ENCODE data around the gene PCBP2.
A peak's percentile ranks its signal among the peaks of the same experiment; 100 is the strongest.
"Not testable (repeated sequence)": the region's sequence is repeated elsewhere in the genome, so short reads cannot be mapped to it uniquely, and the experiment has no call there.

Gene PCBP2

GRCh38 chr12:53451661-53452158 lies at the start of gene PCBP2:
PCBP2 (plus strand) TSS chr12:53452102; CDS start chr12:53454801, 2,699 bp downstream.
- DNase-seq, result peak; percentile 98

DNA sequence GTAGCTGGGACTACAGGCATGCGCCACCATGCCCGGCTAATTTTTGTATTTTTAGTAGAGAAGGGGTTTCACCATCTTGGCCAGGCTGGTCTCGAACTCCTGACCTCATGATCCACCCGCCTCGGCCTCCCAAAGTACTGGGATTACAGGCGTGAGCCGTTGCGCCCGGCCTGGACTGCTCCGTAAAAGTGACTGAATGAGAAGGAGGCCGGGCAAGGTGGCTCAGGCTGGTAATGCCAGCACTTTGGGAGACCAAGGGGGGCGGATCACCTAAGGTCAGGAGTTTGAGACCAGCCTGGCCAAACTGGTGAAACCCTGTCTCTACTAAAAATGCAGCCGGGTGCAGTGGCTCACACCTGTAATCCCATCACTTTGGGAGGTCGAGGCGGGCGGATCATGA lies 49.6 kb upstream of the PCBP2 start:
- not testable (repeated sequence) for DNase-seq

DNA sequence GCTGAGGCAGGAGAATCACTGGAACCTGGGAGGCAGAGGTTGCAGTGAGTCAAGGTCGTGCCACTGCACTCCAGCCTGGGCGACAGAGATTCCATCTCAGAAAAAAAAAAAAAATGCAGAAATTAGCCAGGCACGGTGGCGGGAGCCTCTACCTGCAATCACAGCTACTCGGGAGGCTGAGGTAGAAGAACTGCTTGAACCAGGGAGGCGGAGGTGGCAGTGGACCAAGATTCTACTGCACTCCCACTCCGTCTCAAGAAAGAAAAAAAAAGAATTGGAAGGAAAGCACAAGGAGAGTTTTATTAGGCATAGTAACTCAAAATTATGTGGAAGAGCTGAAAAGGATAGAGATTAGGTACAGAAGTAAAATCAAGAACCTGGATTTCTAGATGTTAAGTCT lies 49.0 kb upstream of the PCBP2 start:
- DNase-seq, result no peak

- DNase-seq, result no peak
Observed at GRCh38 chr12:53410951-53411350, 41.0 kb upstream of the PCBP2 start.

GRCh38 chr12:53413485-53414204 lies 38.3 kb upstream of the PCBP2 start:
- DNase-seq, result no peak

DNA sequence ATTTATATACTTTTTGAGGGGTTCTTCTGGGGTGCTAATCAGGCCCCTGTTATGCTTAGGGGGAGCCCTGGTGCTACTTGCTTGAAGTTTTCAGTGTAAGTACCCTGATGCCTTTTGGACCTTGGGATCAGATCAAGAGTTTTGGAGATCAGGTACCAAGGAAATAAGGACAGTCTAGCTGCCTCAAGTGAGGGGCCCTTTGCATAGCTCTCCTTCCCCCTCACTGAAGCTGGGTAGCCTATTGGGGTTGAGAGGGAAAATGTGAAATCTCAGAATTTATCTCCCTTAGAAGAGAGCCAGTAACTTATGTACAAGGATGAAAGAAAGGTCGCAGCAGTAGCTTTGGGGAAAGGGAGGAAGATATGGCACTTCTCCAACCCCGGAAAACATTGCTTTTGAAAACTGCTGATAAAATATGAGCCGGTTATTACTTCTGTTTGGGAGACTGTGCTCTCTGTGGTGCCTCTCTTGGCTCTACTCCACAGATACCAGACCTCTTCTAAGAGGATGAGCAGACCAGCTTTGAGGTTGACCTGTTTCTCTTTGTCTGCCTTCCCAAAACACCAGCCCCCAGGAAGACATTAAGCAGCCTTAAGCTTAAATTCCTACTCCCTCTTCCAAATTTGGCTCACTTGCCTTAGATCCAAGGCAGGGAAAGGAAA lies 37.0 kb upstream of the PCBP2 start:
- DNase-seq, result no peak

DNA sequence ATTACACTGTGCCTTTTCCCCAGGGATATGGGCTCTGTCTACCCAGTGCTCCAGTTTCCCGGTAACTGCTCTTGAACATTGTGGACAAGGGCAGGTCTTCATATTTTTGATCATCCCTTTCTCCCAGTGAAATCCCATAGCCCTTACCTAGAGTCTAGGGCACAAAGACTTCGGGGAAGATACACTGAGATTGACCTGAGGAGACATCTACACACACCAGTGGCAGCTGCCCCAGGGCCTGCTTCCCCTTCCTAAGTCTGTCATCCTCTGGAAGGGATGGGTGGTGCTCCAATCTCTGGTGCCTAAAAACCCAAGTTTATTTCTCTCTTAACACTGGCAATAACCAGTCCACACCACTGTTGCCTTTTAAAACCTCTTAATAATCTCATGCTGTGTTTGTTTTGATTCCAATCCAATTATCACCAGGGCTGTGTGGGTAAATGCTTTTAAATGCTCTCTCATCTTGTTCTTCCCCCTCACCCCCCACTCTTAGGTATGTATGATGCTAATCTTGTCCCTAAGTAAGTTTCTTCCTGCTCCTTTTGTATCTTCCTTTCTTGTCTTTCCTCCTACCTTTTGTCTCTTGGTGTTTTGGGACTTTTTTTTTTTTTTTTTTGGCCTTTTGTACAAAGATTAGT lies 36.0 kb upstream of the PCBP2 start:
- DNase-seq, result not testable (repeated sequence)

GRCh38 chr12:53417291-53417816 lies 34.5 kb upstream of the PCBP2 start:
- DNase-seq, result not testable (repeated sequence)

- DNase-seq, result no peak
Observed at GRCh38 chr12:53418221-53418620, 33.7 kb upstream of the PCBP2 start.

GRCh38 chr12:53419756-53420155 lies 32.1 kb upstream of the PCBP2 start:
- DNase-seq, result no peak

DNA sequence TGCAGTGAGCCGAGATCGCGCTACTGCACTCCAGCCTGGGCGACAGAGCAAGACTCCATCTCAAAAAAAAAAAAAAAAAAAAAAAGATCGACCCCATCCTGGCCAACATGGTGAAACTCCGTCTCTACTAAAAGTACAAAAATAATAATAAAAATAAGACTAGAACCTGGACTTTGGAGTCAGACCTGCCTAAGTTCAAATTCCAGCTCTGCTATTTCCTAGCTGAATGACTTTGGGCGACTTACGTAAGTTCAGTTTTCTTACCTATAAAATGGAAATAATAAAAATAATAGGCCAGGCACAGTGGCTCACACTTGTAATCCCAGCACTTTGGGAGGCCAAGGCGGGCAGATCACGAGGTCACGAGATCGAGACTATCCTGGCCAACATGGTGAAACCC lies 29.7 kb upstream of the PCBP2 start:
- DNase-seq, result not testable (repeated sequence)

DNA sequence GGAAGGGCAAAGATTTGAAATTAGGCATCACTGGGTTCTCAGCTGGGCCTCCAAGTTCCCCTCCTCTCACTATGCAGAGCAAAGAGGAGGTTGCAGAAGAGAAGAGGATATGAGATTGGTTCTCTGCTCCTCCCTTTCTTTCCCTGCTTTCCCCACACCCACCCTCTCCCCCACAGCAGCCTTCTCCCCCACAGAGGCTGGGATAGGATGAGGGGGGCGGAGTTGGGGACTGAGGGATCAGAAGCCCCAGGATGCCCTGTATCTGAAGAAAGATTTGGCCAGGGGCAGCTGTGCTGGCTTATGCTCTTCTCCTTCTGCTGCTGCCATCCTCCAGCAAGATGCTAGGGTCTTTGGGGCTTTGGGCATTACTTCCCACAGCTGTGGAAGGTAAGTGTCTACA lies 28.3 kb upstream of the PCBP2 start, which contains the start of gene AMHR2:
AMHR2 (plus strand) TSS at position 259 of the 400 bp plus-strand sequence; CDS start at position 339, 80 bp downstream.
- no peak for DNase-seq

GRCh38 chr12:53424626-53425514 lies 27.0 kb upstream of the PCBP2 start:
- DNase-seq, result no peak

DNA sequence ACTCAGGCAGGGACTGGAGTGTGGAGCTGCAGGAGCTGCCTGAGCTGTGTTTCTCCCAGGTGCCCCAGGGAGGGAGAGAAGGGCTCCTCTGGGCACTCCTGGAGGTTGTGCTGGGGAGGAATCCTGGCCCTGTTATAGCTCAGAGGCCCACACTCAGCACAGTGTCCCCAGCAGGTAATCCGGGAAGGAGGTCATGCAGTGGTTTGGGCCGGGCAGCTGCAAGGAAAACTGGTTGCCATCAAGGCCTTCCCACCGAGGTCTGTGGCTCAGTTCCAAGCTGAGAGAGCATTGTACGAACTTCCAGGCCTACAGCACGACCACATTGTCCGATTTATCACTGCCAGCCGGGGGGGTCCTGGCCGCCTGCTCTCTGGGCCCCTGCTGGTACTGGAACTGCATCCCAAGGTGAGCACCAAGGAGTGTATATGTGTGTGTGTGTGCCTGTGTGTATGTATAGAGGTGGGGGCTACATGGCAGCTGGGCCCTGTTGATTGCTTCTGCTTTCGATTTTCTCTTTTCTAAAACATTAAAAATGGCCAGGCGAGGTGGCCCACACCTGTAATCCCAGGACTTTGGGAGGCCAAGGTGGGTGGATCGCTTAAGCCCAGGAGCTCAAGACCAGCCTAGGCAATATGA lies 26.3 kb upstream of the PCBP2 start:
- DNase-seq, result no peak

DNA sequence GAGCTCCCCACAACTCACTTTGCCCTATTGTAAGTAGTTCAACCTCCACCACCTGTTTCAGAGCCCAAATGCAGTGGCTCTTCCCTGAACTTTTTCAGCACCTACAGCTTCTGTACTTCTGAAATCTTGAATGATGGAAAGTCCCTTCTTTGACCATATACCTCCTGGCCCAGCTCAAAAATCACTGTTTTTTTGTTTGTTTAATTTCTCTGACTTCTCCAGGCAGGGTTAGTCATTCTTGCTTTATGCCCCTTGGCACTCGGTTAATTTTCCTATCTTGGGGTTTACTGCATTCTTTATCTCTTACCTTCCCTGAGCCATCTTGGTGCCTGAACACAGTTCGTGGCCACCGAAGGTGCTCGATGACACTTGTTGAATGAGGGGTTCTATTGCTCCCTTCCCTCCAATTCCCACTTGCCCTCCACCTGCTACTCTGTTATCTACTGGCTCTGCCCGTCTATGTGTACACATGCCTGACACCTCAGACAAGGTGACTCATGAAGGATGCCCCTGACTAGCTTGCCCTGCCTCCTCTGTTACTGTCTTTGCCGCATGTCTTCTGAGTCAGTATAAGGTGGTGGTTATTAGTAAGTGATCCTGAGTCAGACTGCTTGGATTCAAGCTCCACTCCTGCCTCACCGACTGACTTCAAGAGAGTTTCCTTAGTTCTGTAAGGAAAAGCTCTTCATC lies 23.9 kb upstream of the PCBP2 start:
- no peak for DNase-seq

- no peak for DNase-seq
Observed at GRCh38 chr12:53428741-53429140, 23.2 kb upstream of the PCBP2 start.

- DNase-seq, result no peak
Observed at GRCh38 chr12:53430116-53430515, 21.8 kb upstream of the PCBP2 start.

GRCh38 chr12:53431187-53431586 lies 20.7 kb upstream of the PCBP2 start:
- no peak for DNase-seq

DNA sequence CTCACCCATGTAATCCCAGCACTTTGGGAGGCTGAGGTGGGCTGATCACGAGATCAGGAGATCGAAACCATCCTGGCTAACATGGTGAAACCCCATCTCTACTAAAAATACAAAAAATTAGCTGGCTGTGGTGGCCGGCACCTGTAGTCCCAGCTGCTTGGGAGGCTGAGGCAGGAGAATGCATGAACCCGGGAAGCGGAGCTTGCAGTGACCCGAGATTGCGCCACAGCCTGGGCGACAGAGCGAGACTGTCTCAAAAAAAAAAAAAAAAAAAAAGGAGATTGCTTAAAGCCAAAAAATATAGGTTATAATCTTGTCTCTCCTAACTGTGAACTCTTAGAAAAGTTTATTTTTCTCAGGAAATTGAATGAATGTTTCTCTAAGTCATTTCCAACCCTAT lies 16.6 kb upstream of the PCBP2 start:
- DNase-seq, result not testable (repeated sequence)

DNA sequence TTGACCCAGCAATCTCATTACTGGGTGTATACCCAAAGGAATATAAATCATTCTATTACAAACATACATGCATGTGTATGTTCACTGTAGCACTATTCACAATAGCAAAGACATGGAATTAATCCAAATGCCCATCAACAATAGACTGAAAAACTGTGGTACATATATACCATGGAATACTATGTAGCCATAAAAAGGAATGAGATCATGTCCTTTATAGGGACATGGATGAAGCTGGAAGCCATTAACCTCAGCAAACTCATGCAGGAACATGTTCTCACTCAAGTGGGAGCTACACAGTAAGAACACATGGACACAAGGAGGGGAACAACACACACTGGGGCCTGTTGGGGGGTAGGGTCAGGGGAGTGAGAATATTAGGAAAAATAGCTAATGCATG lies 12.3 kb upstream of the PCBP2 start:
- DNase-seq, result not testable (repeated sequence)

Data from NCI-H510A (cell line).